ENCODE measurements around the gene TNNI3K.

Gene TNNI3K

DNA sequence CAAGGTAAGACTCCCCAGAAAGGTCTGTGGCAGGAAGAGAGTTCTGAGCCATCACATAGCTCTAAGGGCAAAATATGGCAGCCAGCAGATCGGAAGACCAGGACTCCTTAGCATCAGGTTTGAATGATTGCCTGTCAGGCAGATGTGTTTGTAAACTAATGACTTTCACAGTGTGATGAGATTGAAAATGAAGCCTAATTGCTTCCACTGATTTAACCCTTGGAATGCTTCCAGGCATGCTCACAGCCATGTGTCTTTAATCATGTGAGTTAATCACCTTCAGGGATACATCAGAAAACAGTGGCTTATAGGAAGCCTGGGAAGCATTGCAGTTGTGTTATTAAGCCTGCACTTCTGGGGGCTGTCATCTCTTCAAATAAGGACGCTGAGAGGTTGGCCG, 194.4 kb downstream of the TNNI3K start:
- H3K36me3 ChIP-seq (ENCODE audit: control insufficient read depth, insufficient read depth, low read length) = no peaks in the 10 kb centered on the region
- no peak overlapping the region for H3K4me3 ChIP-seq (replicated peaks; ENCODE audit: low read depth, low read length)
- no peak for TF ChIP-seq CTCF (IDR thresholded peaks at IDR 0.05; ENCODE audit: insufficient read depth, low read length, poor library complexity, severe bottlenecking)
- H3K27me3 ChIP-seq (replicated peaks; ENCODE audit: control insufficient read depth, insufficient read depth, low read length) = no peaks in the 10 kb centered on the region
- no peak for DNase-seq (ENCODE audit: extremely low read depth, insufficient read length)

DNA sequence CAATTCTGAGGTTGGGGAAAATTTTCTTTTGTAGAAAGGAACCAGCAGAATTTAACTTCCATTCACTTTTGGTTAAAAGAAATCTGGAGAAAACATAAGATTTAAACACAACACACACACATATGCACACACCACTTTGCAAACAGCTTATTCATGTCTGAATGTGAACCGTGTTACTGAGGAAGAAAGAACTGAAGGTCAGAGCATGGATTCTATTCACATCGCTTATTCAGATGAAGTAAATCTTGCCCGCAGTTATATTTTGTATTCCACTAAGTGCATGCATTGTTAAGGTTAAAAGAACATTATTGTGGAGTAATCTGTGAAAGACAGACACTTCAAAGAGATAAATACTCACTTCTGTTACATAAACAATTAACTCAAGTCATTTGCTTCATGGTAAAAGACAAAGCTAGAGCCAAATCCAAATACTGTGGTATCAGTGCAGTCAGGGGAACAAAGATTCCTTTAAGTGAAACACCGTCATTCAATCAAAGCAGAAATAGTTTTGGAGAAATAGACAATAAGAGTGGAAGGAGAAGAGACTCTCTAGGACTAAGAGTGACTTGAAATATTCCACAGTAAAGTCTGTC, 195.3 kb downstream of the TNNI3K start:
- TF ChIP-seq CTCF (IDR thresholded peaks at IDR 0.05; ENCODE audit: insufficient read depth, low read length, poor library complexity, severe bottlenecking) = no peak
- Histone ChIP-seq H3K27me3 (replicated peaks; ENCODE audit: control insufficient read depth, insufficient read depth, low read length) (no peaks in the 10 kb centered on the region), H3K36me3 (ENCODE audit: control insufficient read depth, insufficient read depth, low read length) (no peaks in the 10 kb centered on the region), H3K4me3 (replicated peaks; ENCODE audit: low read depth, low read length) (no peak overlapping the region)
- no peak for DNase-seq (ENCODE audit: extremely low read depth, insufficient read length)

GRCh38 chr1:74431531-74431930, 196.3 kb downstream of the TNNI3K start:
- no peaks in the 10 kb centered on the region for H3K27me3 ChIP-seq (replicated peaks; ENCODE audit: control insufficient read depth, insufficient read depth, low read length)
- TF ChIP-seq CTCF (IDR thresholded peaks at IDR 0.05; ENCODE audit: insufficient read depth, low read length, poor library complexity, severe bottlenecking) = no peak
- no peak overlapping the region for H3K4me3 ChIP-seq (replicated peaks; ENCODE audit: low read depth, low read length)
- no peaks in the 10 kb centered on the region for H3K36me3 ChIP-seq (ENCODE audit: control insufficient read depth, insufficient read depth, low read length)
- DNase-seq (ENCODE audit: extremely low read depth, insufficient read length) = no peak

GRCh38 chr1:74432325-74432724, 197.1 kb downstream of the TNNI3K start:
- TF ChIP-seq CTCF (IDR thresholded peaks at IDR 0.05; ENCODE audit: insufficient read depth, low read length, poor library complexity, severe bottlenecking) = no peak
- DNase-seq (ENCODE audit: extremely low read depth, insufficient read length) = no peak
- Histone ChIP-seq H3K27me3 (replicated peaks; ENCODE audit: control insufficient read depth, insufficient read depth, low read length) (no peaks in the 10 kb centered on the region), H3K36me3 (ENCODE audit: control insufficient read depth, insufficient read depth, low read length) (no peaks in the 10 kb centered on the region), H3K4me3 (replicated peaks; ENCODE audit: low read depth, low read length) (no peak overlapping the region)

DNA sequence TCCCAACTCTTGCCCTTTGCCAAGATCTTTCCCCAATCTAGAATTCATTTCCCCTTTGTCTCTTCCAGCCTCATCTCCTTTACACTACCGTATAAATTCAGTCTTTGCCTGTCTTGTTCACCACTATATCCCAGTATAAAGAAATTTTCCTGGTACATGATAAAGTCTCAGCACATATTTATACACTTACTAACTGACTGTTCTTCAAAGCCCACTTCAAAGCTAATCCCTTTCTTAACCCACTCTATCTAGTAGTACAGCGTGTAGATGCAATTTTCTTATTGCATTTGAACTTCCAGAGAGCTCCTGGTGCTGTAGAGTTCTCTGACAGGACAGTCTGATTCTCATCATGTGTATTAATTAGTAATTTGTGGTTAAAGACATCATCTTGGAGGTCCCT, 199.1 kb downstream of the TNNI3K start:
- DNase-seq (ENCODE audit: extremely low read depth, insufficient read length) = no peak
- no peak overlapping the region for H3K4me3 ChIP-seq (replicated peaks; ENCODE audit: low read depth, low read length)
- no peaks in the 10 kb centered on the region for H3K27me3 ChIP-seq (replicated peaks; ENCODE audit: control insufficient read depth, insufficient read depth, low read length)
- H3K36me3 ChIP-seq (ENCODE audit: control insufficient read depth, insufficient read depth, low read length) = no peaks in the 10 kb centered on the region
- no peak for TF ChIP-seq CTCF (IDR thresholded peaks at IDR 0.05; ENCODE audit: insufficient read depth, low read length, poor library complexity, severe bottlenecking)

GRCh38 chr1:74436078-74436477, 200.9 kb downstream of the TNNI3K start:
- no peak for TF ChIP-seq CTCF (IDR thresholded peaks at IDR 0.05; ENCODE audit: insufficient read depth, low read length, poor library complexity, severe bottlenecking)
- Histone ChIP-seq H3K4me3 (replicated peaks; ENCODE audit: low read depth, low read length) (no peak overlapping the region), H3K27me3 (replicated peaks; ENCODE audit: control insufficient read depth, insufficient read depth, low read length) (no peaks in the 10 kb centered on the region), H3K36me3 (ENCODE audit: control insufficient read depth, insufficient read depth, low read length) (no peaks in the 10 kb centered on the region)
- no peak for DNase-seq (ENCODE audit: extremely low read depth, insufficient read length)
